ENCODE measurements around the gene ANKH. TPM values are rescaled to one million over a fixed set of nuclear protein-coding genes. Genes with fewer than 3 reads are reported as not detected.

ANKH gene
- total RNA-seq, 1 experiment from 2014 or later = 16.9 TPM

DNA sequence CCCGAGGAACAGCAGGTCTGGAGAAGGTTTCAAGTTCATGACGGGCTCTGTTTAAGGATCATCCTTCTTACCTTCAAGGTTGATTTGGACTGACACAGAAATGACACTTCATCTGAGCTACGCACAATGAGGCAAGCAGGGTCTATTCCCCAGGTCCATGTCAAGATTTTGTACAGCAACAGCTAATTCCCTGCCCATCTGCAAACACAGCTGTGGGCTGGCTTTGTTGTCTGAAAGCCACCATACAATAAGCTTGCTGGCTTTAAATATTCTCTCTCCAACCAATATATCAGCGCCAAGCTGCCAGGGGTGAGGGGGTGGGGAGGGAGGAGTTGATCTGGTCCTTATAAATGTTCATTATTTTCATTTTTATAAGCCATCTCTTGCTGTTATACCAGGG is 115.1 kb downstream of the ANKH start (continued):
- TF ChIP-seq, protein P1, sequence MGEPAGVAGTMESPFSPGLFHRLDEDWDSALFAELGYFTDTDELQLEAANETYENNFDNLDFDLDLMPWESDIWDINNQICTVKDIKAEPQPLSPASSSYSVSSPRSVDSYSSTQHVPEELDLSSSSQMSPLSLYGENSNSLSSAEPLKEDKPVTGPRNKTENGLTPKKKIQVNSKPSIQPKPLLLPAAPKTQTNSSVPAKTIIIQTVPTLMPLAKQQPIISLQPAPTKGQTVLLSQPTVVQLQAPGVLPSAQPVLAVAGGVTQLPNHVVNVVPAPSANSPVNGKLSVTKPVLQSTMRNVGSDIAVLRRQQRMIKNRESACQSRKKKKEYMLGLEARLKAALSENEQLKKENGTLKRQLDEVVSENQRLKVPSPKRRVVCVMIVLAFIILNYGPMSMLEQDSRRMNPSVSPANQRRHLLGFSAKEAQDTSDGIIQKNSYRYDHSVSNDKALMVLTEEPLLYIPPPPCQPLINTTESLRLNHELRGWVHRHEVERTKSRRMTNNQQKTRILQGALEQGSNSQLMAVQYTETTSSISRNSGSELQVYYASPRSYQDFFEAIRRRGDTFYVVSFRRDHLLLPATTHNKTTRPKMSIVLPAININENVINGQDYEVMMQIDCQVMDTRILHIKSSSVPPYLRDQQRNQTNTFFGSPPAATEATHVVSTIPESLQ (CRISPR knock-in tag; IDR thresholded peaks at IDR 0.05) = no peak
- no peak for TF ChIP-seq MLX (CRISPR knock-in tag; IDR thresholded peaks at IDR 0.05)
- TF ChIP-seq, protein P2, sequence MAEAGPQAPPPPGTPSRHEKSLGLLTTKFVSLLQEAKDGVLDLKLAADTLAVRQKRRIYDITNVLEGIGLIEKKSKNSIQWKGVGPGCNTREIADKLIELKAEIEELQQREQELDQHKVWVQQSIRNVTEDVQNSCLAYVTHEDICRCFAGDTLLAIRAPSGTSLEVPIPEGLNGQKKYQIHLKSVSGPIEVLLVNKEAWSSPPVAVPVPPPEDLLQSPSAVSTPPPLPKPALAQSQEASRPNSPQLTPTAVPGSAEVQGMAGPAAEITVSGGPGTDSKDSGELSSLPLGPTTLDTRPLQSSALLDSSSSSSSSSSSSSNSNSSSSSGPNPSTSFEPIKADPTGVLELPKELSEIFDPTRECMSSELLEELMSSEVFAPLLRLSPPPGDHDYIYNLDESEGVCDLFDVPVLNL (CRISPR knock-in tag; IDR thresholded peaks at IDR 0.05; ENCODE audit: borderline replicate concordance, low read depth) = no peak

GRCh38 chr5:14753947-14754346 is 117.6 kb downstream of the ANKH start:
- ChIA-PET POLR2A (no interaction called here), CTCF (no interaction called here)
- DNase-seq (ENCODE audit: low spot score) (no peak), ATAC-seq (no peak)
- Mint-ChIP-seq H3K9me3 (no peaks in the 10 kb centered on the region), H3K27me3 (ENCODE audit: low read depth) (no peaks in the 10 kb centered on the region), H3K4me3 (no peak overlapping the region), H3K4me1 (peaks cover 9% of the 10 kb centered on the region), H3K36me3 (no peaks in the 10 kb centered on the region), H3K27ac (no peak overlapping the region)
- TF ChIP-seq USF1 (CRISPR knock-in tag; IDR thresholded peaks at IDR 0.05) = no peak
- TF ChIP-seq RELA (CRISPR knock-in tag; IDR thresholded peaks at IDR 0.05; ENCODE audit: borderline replicate concordance) = no peak
- no peak for TF ChIP-seq NR3C1 (CRISPR knock-in tag; conservative IDR thresholded peaks at IDR 0.05; ENCODE audit: low read depth)
- no peak for TF ChIP-seq TP53 (CRISPR knock-in tag; IDR thresholded peaks at IDR 0.05)
- no peak for TF ChIP-seq CREB1 (CRISPR knock-in tag; IDR thresholded peaks at IDR 0.05)
- TF ChIP-seq AFF4 (CRISPR knock-in tag; IDR thresholded peaks at IDR 0.05; ENCODE audit: borderline replicate concordance) = no peak
- TF ChIP-seq MXD4 (CRISPR knock-in tag; IDR thresholded peaks at IDR 0.05; ENCODE audit: borderline replicate concordance) = no peak
- TF ChIP-seq, protein P3, sequence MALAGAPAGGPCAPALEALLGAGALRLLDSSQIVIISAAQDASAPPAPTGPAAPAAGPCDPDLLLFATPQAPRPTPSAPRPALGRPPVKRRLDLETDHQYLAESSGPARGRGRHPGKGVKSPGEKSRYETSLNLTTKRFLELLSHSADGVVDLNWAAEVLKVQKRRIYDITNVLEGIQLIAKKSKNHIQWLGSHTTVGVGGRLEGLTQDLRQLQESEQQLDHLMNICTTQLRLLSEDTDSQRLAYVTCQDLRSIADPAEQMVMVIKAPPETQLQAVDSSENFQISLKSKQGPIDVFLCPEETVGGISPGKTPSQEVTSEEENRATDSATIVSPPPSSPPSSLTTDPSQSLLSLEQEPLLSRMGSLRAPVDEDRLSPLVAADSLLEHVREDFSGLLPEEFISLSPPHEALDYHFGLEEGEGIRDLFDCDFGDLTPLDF (CRISPR knock-in tag; IDR thresholded peaks at IDR 0.05) = no peak
- TF ChIP-seq TCF7 (CRISPR knock-in tag; IDR thresholded peaks at IDR 0.05; ENCODE audit: low read depth) = no peak
- TF ChIP-seq ZNF138 (CRISPR knock-in tag; conservative IDR thresholded peaks at IDR 0.05) = no peak
- TF ChIP-seq NFE2L1 (CRISPR knock-in tag; IDR thresholded peaks at IDR 0.05) = no peak
- TF ChIP-seq ZNF317 (CRISPR knock-in tag; IDR thresholded peaks at IDR 0.05; ENCODE audit: borderline replicate concordance, low read depth) = no peak
- TF ChIP-seq ZNF416 (CRISPR knock-in tag; IDR thresholded peaks at IDR 0.05) = no peak
- no peak for TF ChIP-seq NR1H2 (CRISPR knock-in tag; IDR thresholded peaks at IDR 0.05)
- TF ChIP-seq ZNF232 (CRISPR knock-in tag; IDR thresholded peaks at IDR 0.05) = no peak
- no peak for TF ChIP-seq USF2 (CRISPR knock-in tag; IDR thresholded peaks at IDR 0.05)
- TF ChIP-seq FOXP1 (CRISPR knock-in tag; IDR thresholded peaks at IDR 0.05; ENCODE audit: borderline replicate concordance) = no peak
- TF ChIP-seq, protein P4, sequence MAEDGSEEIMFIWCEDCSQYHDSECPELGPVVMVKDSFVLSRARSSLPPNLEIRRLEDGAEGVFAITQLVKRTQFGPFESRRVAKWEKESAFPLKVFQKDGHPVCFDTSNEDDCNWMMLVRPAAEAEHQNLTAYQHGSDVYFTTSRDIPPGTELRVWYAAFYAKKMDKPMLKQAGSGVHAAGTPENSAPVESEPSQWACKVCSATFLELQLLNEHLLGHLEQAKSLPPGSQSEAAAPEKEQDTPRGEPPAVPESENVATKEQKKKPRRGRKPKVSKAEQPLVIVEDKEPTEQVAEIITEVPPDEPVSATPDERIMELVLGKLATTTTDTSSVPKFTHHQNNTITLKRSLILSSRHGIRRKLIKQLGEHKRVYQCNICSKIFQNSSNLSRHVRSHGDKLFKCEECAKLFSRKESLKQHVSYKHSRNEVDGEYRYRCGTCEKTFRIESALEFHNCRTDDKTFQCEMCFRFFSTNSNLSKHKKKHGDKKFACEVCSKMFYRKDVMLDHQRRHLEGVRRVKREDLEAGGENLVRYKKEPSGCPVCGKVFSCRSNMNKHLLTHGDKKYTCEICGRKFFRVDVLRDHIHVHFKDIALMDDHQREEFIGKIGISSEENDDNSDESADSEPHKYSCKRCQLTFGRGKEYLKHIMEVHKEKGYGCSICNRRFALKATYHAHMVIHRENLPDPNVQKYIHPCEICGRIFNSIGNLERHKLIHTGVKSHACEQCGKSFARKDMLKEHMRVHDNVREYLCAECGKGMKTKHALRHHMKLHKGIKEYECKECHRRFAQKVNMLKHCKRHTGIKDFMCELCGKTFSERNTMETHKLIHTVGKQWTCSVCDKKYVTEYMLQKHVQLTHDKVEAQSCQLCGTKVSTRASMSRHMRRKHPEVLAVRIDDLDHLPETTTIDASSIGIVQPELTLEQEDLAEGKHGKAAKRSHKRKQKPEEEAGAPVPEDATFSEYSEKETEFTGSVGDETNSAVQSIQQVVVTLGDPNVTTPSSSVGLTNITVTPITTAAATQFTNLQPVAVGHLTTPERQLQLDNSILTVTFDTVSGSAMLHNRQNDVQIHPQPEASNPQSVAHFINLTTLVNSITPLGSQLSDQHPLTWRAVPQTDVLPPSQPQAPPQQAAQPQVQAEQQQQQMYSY (CRISPR knock-in tag; IDR thresholded peaks at IDR 0.05) = no peak
